Measurements from ENCODE around the gene BAZ2A. TPM values are rescaled to one million over a fixed set of nuclear protein-coding genes. Genes with fewer than 3 reads are reported as not detected.
A peak's percentile ranks its signal among the peaks of the same experiment; 100 is the strongest.
"Not testable (repeated sequence)": the region's sequence is repeated elsewhere in the genome, so short reads cannot be mapped to it uniquely, and the experiment has no call there.

The BAZ2A gene
- total RNA-seq, 2 donors from 2014 or later: 48.7 to 143 TPM

DNA sequence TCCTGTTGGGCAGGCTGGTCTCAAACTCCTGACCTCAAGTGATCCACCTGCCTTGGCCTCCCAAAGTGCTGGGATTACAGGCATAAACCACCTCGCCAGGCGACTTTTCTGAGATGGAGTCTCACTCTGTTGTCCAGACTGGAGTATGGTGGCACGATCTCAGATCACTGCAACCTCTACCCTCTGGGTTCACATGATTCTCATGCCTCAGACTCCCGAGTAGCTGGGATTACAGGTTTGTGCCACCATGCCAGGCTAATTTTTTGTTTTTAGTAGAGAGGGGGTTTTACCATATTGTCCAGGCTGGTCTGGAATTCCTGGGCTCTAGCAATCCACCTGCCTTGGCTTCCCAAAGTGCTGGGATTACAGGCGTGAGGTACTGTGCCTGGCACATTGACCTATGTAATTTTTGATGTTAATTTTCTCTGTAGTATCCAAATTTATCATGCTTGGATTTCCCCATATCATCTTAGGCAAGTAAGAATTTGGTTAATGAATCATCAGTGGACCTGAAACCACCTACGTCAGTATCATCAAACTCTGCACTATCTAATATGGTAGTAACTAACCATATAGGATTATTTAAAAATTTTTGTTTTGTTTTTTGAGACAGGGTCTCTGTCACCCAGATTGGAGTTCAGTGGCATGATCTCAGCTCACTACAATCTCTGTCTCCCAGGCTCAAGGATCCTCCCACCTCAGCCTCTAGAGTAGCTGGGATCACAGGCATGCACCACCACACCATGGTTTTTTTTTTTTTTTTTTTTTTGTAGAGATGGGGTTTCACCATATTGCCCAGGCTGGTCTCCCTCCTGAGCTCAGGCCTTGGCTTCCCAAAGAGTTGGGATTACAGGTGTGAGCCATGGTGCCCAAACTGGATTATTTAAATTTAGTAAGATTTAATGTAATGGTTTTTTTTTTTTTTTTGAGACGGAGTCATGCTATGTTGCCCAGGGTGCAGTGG, 27.6 kb upstream of the BAZ2A start:
- WGBS: 93% methylated on average over 7 of the region's 7 CpGs
- Histone ChIP-seq H3K4me1 (replicated peaks) (no peaks in the 10 kb centered on the region), H3K4me3 (no peak overlapping the region), H3K36me3 (no peaks in the 10 kb centered on the region), H3K27me3 (replicated peaks; ENCODE audit: insufficient read depth) (no peaks in the 10 kb centered on the region), H3K27ac (no peak overlapping the region), H3K9me3 (no peaks in the 10 kb centered on the region)
- no peak for TF ChIP-seq POLR2A (IDR thresholded peaks at IDR 0.05)
- no peak for TF ChIP-seq POLR2AphosphoS5 (IDR thresholded peaks at IDR 0.05)
- TF ChIP-seq, protein P1, sequence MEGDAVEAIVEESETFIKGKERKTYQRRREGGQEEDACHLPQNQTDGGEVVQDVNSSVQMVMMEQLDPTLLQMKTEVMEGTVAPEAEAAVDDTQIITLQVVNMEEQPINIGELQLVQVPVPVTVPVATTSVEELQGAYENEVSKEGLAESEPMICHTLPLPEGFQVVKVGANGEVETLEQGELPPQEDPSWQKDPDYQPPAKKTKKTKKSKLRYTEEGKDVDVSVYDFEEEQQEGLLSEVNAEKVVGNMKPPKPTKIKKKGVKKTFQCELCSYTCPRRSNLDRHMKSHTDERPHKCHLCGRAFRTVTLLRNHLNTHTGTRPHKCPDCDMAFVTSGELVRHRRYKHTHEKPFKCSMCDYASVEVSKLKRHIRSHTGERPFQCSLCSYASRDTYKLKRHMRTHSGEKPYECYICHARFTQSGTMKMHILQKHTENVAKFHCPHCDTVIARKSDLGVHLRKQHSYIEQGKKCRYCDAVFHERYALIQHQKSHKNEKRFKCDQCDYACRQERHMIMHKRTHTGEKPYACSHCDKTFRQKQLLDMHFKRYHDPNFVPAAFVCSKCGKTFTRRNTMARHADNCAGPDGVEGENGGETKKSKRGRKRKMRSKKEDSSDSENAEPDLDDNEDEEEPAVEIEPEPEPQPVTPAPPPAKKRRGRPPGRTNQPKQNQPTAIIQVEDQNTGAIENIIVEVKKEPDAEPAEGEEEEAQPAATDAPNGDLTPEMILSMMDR (IDR thresholded peaks at IDR 0.05): no peak
- intact Hi-C loops (cut with DNase I): no loop called here
- DNase-seq (ENCODE audit: low spot score): no peak

DNA sequence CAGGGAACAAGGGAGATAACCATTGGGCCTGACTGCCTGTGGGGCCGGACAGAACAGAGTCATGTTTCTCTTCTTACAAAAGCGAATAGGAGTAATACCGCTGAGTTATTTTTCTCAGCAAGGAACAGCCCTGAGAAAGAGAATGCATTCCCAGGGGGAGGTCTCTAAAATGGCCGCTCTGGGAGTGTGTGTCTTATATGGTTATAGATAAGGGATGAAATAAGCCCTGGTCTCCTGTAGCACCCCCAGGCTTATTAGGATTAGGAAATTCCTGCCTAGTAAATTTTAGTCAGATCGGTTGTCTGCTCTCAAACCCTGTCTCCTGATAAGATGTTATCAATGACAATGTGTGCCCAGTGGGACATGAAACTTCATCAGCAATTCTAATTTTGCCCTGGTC, 23.7 kb upstream of the BAZ2A start:
- H3K4me3 ChIP-seq; DNase-seq (ENCODE audit: low spot score); H3K4me1 ChIP-seq (replicated peaks); H3K27me3 ChIP-seq (replicated peaks; ENCODE audit: insufficient read depth); H3K9me3 ChIP-seq; intact Hi-C loops (cut with DNase I); H3K36me3 ChIP-seq; H3K27ac ChIP-seq: not testable (repeated sequence)
- WGBS: 94% methylated on average over 5 of the region's 5 CpGs

DNA sequence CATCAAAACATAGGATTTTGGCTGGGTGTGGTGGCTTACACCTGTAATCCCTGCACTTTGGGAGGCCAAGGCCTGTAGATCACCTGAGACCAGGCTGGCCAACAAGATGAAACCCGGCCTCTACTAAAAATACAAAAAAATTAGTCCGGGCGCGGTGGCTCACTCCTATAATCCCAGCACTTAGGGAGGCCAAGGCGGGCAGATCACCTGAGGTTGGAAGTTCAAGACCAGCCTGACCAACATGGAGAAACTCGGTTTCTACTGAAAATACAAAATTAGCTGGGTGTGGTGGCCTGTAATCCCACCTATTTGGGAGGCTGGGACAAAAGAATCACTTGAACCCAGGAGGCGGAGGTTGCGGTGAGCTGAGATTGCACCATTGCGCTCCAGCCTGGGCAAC, 17.9 kb upstream of the BAZ2A start:
- not testable (repeated sequence) for DNase-seq (ENCODE audit: low spot score); H3K4me1 ChIP-seq (replicated peaks); H3K27me3 ChIP-seq (replicated peaks; ENCODE audit: insufficient read depth); H3K27ac ChIP-seq; H3K36me3 ChIP-seq; H3K4me3 ChIP-seq; H3K9me3 ChIP-seq
- intact Hi-C loops (cut with DNase I): loop anchor here (5.0 kb wide), 1 partner anchor 39 kb away; the partner anchor contains the start of gene PTGES3
- 92% methylated on average over 9 of the region's 9 CpGs for WGBS

DNA sequence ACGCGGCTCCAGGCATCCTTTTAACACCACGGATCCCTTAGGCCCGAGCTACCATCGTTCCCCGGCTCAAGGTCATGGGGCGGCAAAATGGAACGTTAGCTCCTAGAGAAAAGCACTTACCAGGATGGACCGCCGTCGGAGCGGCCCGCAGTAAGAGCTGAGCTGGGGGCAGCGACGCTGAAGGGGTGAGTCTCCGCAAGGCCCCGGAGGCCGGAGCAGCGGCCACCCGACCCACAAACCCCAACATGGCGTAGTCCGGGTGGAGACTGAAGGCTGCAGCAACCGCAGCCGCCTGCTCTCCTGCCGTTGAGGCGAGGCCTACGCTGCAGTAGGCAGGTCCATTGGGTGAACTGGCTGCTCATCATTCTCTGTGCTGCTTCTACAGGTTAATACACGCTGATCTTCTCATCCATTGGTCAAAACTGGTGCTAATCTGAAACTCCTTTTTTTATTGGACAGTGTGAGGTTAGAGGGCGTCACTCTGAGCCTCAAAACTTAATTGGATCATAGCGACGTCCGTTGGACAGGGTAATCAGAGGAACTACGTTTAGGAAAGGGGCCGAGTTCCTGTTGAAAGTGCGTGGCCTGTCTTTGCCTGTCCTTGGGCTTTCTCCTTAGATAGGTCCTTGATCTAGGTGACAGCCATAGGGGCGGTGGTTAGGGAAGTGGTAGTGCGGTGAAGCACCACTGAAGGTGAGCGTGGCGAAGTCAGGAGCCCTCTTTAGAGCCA, 15.8 kb upstream of the BAZ2A start, which contains the start of gene ATP5F1B:
TSS of gene ATP5F1B (minus strand) at position 268 of the 730 bp plus-strand sequence. CDS start at position 247, 21 bp downstream.
- DNase-seq (ENCODE audit: low spot score): peak; percentile 98
- 1% methylated on average over 38 of the region's 39 CpGs for WGBS
- H3K36me3 ChIP-seq: peaks cover 11 to 13% of the 10 kb centered on the region in 2 donors
- H3K27ac ChIP-seq: peak within 1 kb of the TSS; percentile 87 to 94
- intact Hi-C loops (cut with DNase I): loop anchor here (5.0 kb wide), 1 partner anchor 41 kb away; the partner anchor contains the start of gene PTGES3
- H3K27me3 ChIP-seq (replicated peaks; ENCODE audit: insufficient read depth): no peaks in the 10 kb centered on the region
- no peaks in the 10 kb centered on the region for H3K4me1 ChIP-seq (replicated peaks)
- no peaks in the 10 kb centered on the region for H3K9me3 ChIP-seq
- TF ChIP-seq POLR2A (IDR thresholded peaks at IDR 0.05): peak; percentile 99
- TF ChIP-seq POLR2AphosphoS5 (IDR thresholded peaks at IDR 0.05): peak; percentile 99
- TF ChIP-seq, protein P1 (IDR thresholded peaks at IDR 0.05): peak in 2 of 4 experiments; percentile 4 to 17
- H3K4me3 ChIP-seq: peak within 1 kb of the TSS; percentile 88 to 96

DNA sequence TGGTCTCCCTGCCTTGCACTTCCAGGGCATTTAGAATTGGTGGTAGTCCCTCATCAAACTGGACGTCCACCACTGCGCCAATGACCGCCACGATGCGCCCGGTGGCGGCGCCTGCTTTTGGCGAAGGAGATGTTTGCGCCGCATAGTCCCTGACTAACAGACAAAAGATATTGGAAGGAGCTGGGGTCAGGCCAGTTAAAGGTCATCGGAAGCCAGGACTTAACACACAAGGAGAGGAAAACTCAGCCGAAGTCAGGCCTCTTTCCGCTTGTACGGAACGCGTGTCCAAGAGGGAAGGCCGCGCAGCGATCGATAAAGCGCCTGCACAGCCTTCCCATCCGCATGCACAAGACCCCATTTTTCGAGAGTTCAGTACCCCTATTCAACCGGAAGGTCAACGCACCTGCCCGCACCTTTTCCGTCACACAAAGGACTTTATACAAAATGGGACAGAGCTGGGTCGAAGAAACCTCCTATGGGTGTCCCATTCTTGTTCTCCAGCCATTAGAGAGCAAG, 15.1 kb upstream of the BAZ2A start:
- TF ChIP-seq POLR2A (IDR thresholded peaks at IDR 0.05) (no peak), POLR2AphosphoS5 (IDR thresholded peaks at IDR 0.05) (no peak)
- TF ChIP-seq, protein P1 (IDR thresholded peaks at IDR 0.05): no peak
- intact Hi-C loops (cut with DNase I): loop anchor here (5.0 kb wide), 1 partner anchor 42 kb away; the partner anchor contains the start of gene PTGES3
- H3K36me3 ChIP-seq: peaks cover 11 to 13% of the 10 kb centered on the region in 2 donors
- no peaks in the 10 kb centered on the region for H3K9me3 ChIP-seq
- DNase-seq (ENCODE audit: low spot score): no peak
- H3K4me3 ChIP-seq: peak overlapping the region; percentile 88 to 96
- H3K27ac ChIP-seq: peak overlapping the region; percentile 87 to 94
- H3K4me1 ChIP-seq (replicated peaks): no peaks in the 10 kb centered on the region
- 1% methylated on average over 29 of the region's 29 CpGs for WGBS
- no peaks in the 10 kb centered on the region for H3K27me3 ChIP-seq (replicated peaks; ENCODE audit: insufficient read depth)

Data from prostate gland (tissue), 2 donors.